Lung (tissue), 12 donors: ENCODE data around the gene ILKAP. TPM values are rescaled to one million over a fixed set of nuclear protein-coding genes. Genes with fewer than 3 reads are reported as not detected.
"Not testable (repeated sequence)": the region's sequence is repeated elsewhere in the genome, so short reads cannot be mapped to it uniquely, and the experiment has no call there.

Source experiments
- ATAC-seq: fragments of 200-7000 bp; cut with Tn5 transposase; one replicate; pipeline ENCODE4 v1.9.1; 2020; ENCODE audit warnings: moderate number of reproducible peaks; ENCODE audit not compliant: insufficient read depth, low FRiP score
- DNase-seq, 3 donors: peaks; one replicate each; pipeline ENCODE4 v3.0.0-alpha.2; 2013 to 2017
- H3K27ac ChIP-seq, 2 donors: one replicate each; pipeline ENCODE4 v1.5.1; 2013; ENCODE audit warnings: mild to moderate bottlenecking in 2 of 2, moderate library complexity in 2 of 2, control low read depth in 1 of 2, inconsistent platforms in 1 of 2, low read depth in 1 of 2, low read length in 1 of 2
- H3K27me3 ChIP-seq, 3 donors: one replicate each; pipeline ENCODE4 v1.5.1; 2013; ENCODE audit warnings: low read length in 2 of 3; ENCODE audit not compliant: control insufficient read depth in 3 of 3, insufficient read depth in 3 of 3
- H3K36me3 ChIP-seq, 4 donors: one replicate each; pipeline ENCODE4 v1.5.1; 2013; ENCODE audit warnings: low read length in 4 of 4, mild to moderate bottlenecking in 1 of 4, moderate library complexity in 1 of 4; ENCODE audit not compliant: control insufficient read depth in 4 of 4, insufficient read depth in 4 of 4
- H3K4me1 ChIP-seq, 5 donors: one replicate each; pipeline ENCODE4 v1.5.1; 2013; ENCODE audit warnings: low read length in 5 of 5, mild to moderate bottlenecking in 2 of 5, moderate library complexity in 1 of 5; ENCODE audit not compliant: control insufficient read depth in 5 of 5, insufficient read depth in 5 of 5
- H3K4me3 ChIP-seq: one replicate; pipeline ENCODE4 v1.5.1; 2013; ENCODE audit warnings: mild to moderate bottlenecking, control low read depth, moderate library complexity
- H3K9ac ChIP-seq, 2 donors: one replicate each; pipeline ENCODE4 v1.5.1; 2013; ENCODE audit warnings: low read length in 2 of 2, control low read depth in 1 of 2; ENCODE audit not compliant: insufficient read depth in 1 of 2
- H3K9me3 ChIP-seq, 4 donors: one replicate each; pipeline ENCODE4 v1.5.1; 2013; ENCODE audit warnings: low read length in 3 of 4, mild to moderate bottlenecking in 1 of 4, moderate library complexity in 1 of 4; ENCODE audit not compliant: control insufficient read depth in 4 of 4, insufficient read depth in 3 of 4
- WGBS, 2 donors: extraction: QIAGEN DNeasy Blood & Tissue Kit; methylation state at CpG; one replicate each; pipeline ENCODE4 v1.1.7; 2013; 5-methylcytosine and 5-hydroxymethylcytosine counted together
- polyA plus RNA-seq, 2 donors: library from polyadenylated mRNA; stranded (reverse); fragments of 200-250 nt; gene quantifications; one replicate each; pipeline ENCODE4 v1.2.1, GENCODE V29; 2013
- total RNA-seq, 2 donors: library from RNA; depleted of rRNA in 1 of 2; stranded (reverse); fragments of >200 nt in 1 of 2; gene quantifications; one replicate each; pipeline ENCODE4 v1.2.1, GENCODE V29; 2014 to 2021
- TF ChIP-seq, protein P1 (sequence below): IDR thresholded peaks from 2 replicates; pipeline ENCODE4 v1.5.1; 2012; ENCODE audit warnings: mild to moderate bottlenecking; ENCODE audit errors: control extremely low read depth, extremely low read depth
- donor health status: control.
- donor health status: control.
- donor health status: Bipolar disorder and iron deficiency.
- donor health status: healthy.
- donor health status: DM: yes; HTN: yes; CAD: no.

ILKAP gene
- total and polyA plus RNA-seq, 4 donors = 35.0 to 52.0 (median 42.1) TPM

GRCh38 chr2:238173692-238174091, 29.8 kb downstream of the ILKAP start:
- DNase-seq = no peak
- no peak overlapping the region for H3K27ac ChIP-seq
- peaks cover 32 to 55% (median 43%) of the 10 kb centered on the region in 4 donors for H3K36me3 ChIP-seq
- H3K27me3 ChIP-seq = no peaks in the 10 kb centered on the region
- H3K9ac ChIP-seq = no peak overlapping the region
- no peak overlapping the region for H3K4me3 ChIP-seq
- TF ChIP-seq, protein P1, sequence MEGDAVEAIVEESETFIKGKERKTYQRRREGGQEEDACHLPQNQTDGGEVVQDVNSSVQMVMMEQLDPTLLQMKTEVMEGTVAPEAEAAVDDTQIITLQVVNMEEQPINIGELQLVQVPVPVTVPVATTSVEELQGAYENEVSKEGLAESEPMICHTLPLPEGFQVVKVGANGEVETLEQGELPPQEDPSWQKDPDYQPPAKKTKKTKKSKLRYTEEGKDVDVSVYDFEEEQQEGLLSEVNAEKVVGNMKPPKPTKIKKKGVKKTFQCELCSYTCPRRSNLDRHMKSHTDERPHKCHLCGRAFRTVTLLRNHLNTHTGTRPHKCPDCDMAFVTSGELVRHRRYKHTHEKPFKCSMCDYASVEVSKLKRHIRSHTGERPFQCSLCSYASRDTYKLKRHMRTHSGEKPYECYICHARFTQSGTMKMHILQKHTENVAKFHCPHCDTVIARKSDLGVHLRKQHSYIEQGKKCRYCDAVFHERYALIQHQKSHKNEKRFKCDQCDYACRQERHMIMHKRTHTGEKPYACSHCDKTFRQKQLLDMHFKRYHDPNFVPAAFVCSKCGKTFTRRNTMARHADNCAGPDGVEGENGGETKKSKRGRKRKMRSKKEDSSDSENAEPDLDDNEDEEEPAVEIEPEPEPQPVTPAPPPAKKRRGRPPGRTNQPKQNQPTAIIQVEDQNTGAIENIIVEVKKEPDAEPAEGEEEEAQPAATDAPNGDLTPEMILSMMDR = no peak
- 93 to 95% methylated on average over 2 of the region's 2 CpGs for WGBS, 2 donors
- ATAC-seq = no peak
- H3K4me1 ChIP-seq = peaks cover 0 to 10% (median 0%) of the 10 kb centered on the region in 5 donors
- H3K9me3 ChIP-seq = no peaks in the 10 kb centered on the region

DNA sequence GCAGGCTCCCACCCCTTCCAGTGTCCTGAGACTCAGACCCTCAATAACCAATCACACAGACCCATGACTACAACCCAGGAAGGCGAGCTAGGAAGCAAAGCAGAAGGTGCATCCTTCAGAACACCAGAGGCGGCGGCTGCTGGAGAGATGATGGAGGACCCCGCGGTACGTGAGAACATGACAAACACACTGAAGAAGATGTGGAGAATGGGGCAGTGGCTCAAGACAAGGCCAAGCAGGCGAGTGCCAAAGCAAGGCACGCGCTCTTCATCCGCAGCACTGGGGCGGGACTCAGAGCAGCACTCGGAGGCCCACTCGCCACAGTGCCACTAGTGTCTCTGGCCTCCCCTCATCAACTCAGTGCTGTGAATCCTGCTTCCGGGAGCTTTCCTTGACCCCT, 31.1 kb downstream of the ILKAP start:
- 90 to 91% methylated on average over 14 of the region's 14 CpGs for WGBS, 2 donors
- Histone ChIP-seq H3K27me3 (no peaks in the 10 kb centered on the region), H3K4me1 (peaks cover 0 to 10% (median 0%) of the 10 kb centered on the region in 5 donors), H3K36me3 (peaks cover 23 to 59% (median 39%) of the 10 kb centered on the region in 4 donors), H3K27ac (no peak overlapping the region), H3K9ac (no peak overlapping the region), H3K4me3 (no peak overlapping the region), H3K9me3 (no peaks in the 10 kb centered on the region)
- DNase-seq (no peak), ATAC-seq (no peak)
- TF ChIP-seq, protein P1 = no peak

- Histone ChIP-seq H3K27ac (no peak overlapping the region), H3K4me1 (peaks cover 0 to 10% (median 0%) of the 10 kb centered on the region in 5 donors)
- WGBS, 2 donors = 97% methylated on average over 9 of the region's 9 CpGs
Observed at GRCh38 chr2:238171575-238172187, 31.8 kb downstream of the ILKAP start.

DNA sequence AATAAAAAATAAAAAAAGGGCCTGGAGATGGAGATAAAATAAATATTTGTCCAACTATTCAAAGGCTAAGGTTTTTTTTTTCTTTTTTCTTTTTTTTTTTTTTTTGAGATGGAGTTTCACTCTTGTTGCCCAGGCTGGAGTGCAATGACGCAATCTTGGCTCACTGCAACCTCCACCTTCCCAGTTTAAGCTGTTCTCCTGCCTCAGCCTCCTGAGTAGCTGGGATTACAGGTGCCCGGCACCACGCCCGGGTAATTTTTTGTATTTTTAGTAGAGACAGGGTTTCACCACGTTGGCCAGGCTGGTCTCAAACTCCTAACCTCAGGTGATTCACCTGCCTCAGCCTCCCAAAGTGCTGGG, 32.4 kb downstream of the ILKAP start:
- H3K4me1 ChIP-seq, ATAC-seq, H3K27me3 ChIP-seq, H3K9me3 ChIP-seq, H3K27ac ChIP-seq, DNase-seq, H3K9ac ChIP-seq, H3K4me3 ChIP-seq: not testable (repeated sequence)
- peaks cover 21 to 64% (median 34%) of the 10 kb centered on the region in 4 donors for H3K36me3 ChIP-seq
- 91 to 92% methylated on average over 5 of the region's 5 CpGs for WGBS, 2 donors

More at GRCh38 chr2:238171575-238172187, 31.8 kb downstream of the ILKAP start:
- ATAC-seq (no peak), DNase-seq (no peak)
- TF ChIP-seq, protein P1 = no peak
- Histone ChIP-seq H3K9me3 (no peaks in the 10 kb centered on the region), H3K9ac (no peak overlapping the region), H3K4me3 (no peak overlapping the region), H3K36me3 (peaks cover 21 to 64% (median 36%) of the 10 kb centered on the region in 4 donors), H3K27me3 (no peaks in the 10 kb centered on the region)
